ENCODE results near the gene SPINK13. TPM values are rescaled to one million over a fixed set of nuclear protein-coding genes. Genes with fewer than 3 reads are reported as not detected.

SPINK13 gene
- total and polyA plus RNA-seq, 2 of the 8 experiments (the other 6 are each of a cell fraction or from before 2014, with no cell fraction given), result not detected

DNA sequence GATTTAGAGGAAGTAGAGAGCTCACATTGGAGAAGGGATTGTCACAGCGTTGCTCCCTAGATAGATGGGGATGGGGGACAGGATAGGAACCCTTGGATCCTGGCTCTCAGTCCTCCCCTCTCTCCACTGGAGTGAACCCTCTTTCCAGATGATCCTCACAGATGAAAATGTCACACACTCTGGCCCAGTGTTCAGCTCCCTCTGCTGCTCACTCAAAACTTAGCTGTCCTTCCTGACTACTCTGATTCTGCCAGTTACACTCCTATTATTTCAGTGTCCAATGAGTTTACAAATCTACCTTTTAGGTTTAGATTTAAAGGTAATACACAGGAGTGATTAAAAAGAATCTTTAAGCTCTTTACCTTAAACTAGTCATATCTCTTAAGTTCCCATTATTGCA is 37.9 kb downstream of the SPINK13 start:
- no peak overlapping the region for H3K4me3 ChIP-seq (ENCODE audit: extremely low read depth in 1 of 4, insufficient read depth in 2 of 4, low read depth in 3 of 4, low read length in 4 of 4)
- H3K36me3 ChIP-seq (ENCODE audit: control insufficient read depth in 2 of 4, insufficient read depth in 4 of 4, low read length in 3 of 4), result no peaks in the 10 kb centered on the region
- no peak overlapping the region for H2BK15ac ChIP-seq (ENCODE audit: low read length)
- no peak overlapping the region for H3K27ac ChIP-seq (ENCODE audit: low read depth, low read length)
- FAIRE-seq, result no peak
- POLR2A ChIA-PET (ENCODE audit: partially characterized antibody), result interaction anchor here (1.7 kb wide), 1 partner anchor 13 kb away, joined by 6 read pairs; no protein-coding TSS in a partner anchor
- no peak overlapping the region for H2BK20ac ChIP-seq (ENCODE audit: low read length)
- H3K18ac ChIP-seq (ENCODE audit: extremely low read depth, low read length), result no peak overlapping the region
- H4K8ac ChIP-seq (ENCODE audit: extremely low read depth, insufficient read depth, low read length), result no peak overlapping the region
- no peak overlapping the region for H2BK5ac ChIP-seq (ENCODE audit: low read depth, low read length)
- no peak overlapping the region for H2AFZ ChIP-seq (ENCODE audit: low read length)
- no peaks in the 10 kb centered on the region for H3K23me2 ChIP-seq (ENCODE audit: low read depth, low read length)
- H3K4ac ChIP-seq (replicated peaks; ENCODE audit: insufficient read length, low read depth, low read length), result no peak overlapping the region
- no peak for DNase-seq (ENCODE audit: low read depth in 1 of 2, low spot score in 2 of 2)
- H3K23ac ChIP-seq (ENCODE audit: insufficient read length), result no peak overlapping the region
- peaks cover 0 to 4% of the 10 kb centered on the region in 2 experiments; a peak in 1 of 4 replicates for H3K9me3 ChIP-seq (ENCODE audit: insufficient read depth in 2 of 2, low read depth in 1 of 2, low read length in 1 of 2)
- no peak overlapping the region for H3K4me2 ChIP-seq (ENCODE audit: insufficient read depth in 1 of 2, low read depth in 2 of 2, low read length in 2 of 2)
- WGBS, 2 experiments (ENCODE audit: extremely low coverage in 1 of 2, insufficient coverage in 1 of 2, insufficient read length in 1 of 2, insufficient replicate concordance in 2 of 2, low coverage in 1 of 2, low lambda C conversion rate in 2 of 2, missing lambda C conversion rate in 1 of 2), result 89% methylated on average over 1 of the region's 1 CpG; no CpG with 5 or more reads in 1 of the 2 experiments
- CTCF ChIA-PET (ENCODE audit: partially characterized antibody), result interaction anchor here (0.7 to 3.3 kb wide), 6 partner anchors 8 to 68 kb away, joined by 3 to 18 read pairs (median 9); no protein-coding TSS in a partner anchor
- no peak overlapping the region for H3K56ac ChIP-seq (replicated peaks; ENCODE audit: insufficient read length, low read depth, low read length)
- peaks cover 0 to under 1% (median 0%) of the 10 kb centered on the region in 4 experiments; a peak in 1 of 7 replicates for H3K27me3 ChIP-seq (replicated peaks in 1 of 4; ENCODE audit: control insufficient read depth in 3 of 4, extremely low read depth in 1 of 4, insufficient read depth in 3 of 4, low read length in 3 of 4)
- no peak overlapping the region for H2AK5ac ChIP-seq (ENCODE audit: low read depth, low read length)
- no peaks in the 10 kb centered on the region for H3K79me1 ChIP-seq (ENCODE audit: low read depth, low read length)
- no peaks in the 10 kb centered on the region for H4K20me1 ChIP-seq (replicated peaks in 1 of 2; ENCODE audit: control insufficient read depth in 1 of 2, insufficient read depth in 2 of 2, low read length in 2 of 2)
- no peak overlapping the region for H2BK12ac ChIP-seq (ENCODE audit: low read depth, low read length)
- H2BK120ac ChIP-seq (replicated peaks; ENCODE audit: low read depth, low read length), result no peak overlapping the region
- no peaks in the 10 kb centered on the region for H3K79me2 ChIP-seq (ENCODE audit: control insufficient read depth in 1 of 2, insufficient read depth in 2 of 2, low read length in 2 of 2)
- no peak overlapping the region; a peak in 1 of 7 replicates for H3K9ac ChIP-seq (replicated peaks in 1 of 4; ENCODE audit: extremely low read depth in 1 of 4, low read depth in 3 of 4, low read length in 3 of 4)
- H3K4me1 ChIP-seq (replicated peaks in 1 of 4; ENCODE audit: control insufficient read depth in 3 of 4, insufficient read depth in 4 of 4, low read length in 3 of 4), result no peaks in the 10 kb centered on the region
- H4K5ac ChIP-seq (ENCODE audit: insufficient read length, low read depth, low read length), result no peak overlapping the region
- no peak overlapping the region for H3K14ac ChIP-seq (ENCODE audit: insufficient read length)
- no peak overlapping the region for H4K91ac ChIP-seq (replicated peaks; ENCODE audit: insufficient read length, low read length)
- TF ChIP-seq CTBP2 (IDR thresholded peaks at IDR 0.05; ENCODE audit: borderline replicate concordance, insufficient read depth, insufficient read length, low read length) (no peak), EGR1 (IDR thresholded peaks at IDR 0.05; ENCODE audit: borderline replicate concordance, low read depth, low read length) (no peak), PHF8 (conservative IDR thresholded peaks at IDR 0.05; ENCODE audit: low read depth, low read length) (no peak), HDAC2 (IDR thresholded peaks at IDR 0.05; ENCODE audit: borderline replicate concordance in 1 of 2, low read depth in 2 of 2, low read length in 2 of 2) (no peak), MAFK (IDR thresholded peaks at IDR 0.05; ENCODE audit: low read depth, low read length) (no peak), EP300 (IDR thresholded peaks at IDR 0.05; ENCODE audit: borderline replicate concordance in 1 of 2, low read depth in 2 of 2, low read length in 2 of 2) (no peak), POU5F1 (IDR thresholded peaks at IDR 0.05; ENCODE audit: low read depth, low read length) (no peak)
- TF ChIP-seq, protein P1, sequence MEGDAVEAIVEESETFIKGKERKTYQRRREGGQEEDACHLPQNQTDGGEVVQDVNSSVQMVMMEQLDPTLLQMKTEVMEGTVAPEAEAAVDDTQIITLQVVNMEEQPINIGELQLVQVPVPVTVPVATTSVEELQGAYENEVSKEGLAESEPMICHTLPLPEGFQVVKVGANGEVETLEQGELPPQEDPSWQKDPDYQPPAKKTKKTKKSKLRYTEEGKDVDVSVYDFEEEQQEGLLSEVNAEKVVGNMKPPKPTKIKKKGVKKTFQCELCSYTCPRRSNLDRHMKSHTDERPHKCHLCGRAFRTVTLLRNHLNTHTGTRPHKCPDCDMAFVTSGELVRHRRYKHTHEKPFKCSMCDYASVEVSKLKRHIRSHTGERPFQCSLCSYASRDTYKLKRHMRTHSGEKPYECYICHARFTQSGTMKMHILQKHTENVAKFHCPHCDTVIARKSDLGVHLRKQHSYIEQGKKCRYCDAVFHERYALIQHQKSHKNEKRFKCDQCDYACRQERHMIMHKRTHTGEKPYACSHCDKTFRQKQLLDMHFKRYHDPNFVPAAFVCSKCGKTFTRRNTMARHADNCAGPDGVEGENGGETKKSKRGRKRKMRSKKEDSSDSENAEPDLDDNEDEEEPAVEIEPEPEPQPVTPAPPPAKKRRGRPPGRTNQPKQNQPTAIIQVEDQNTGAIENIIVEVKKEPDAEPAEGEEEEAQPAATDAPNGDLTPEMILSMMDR (IDR thresholded peaks at IDR 0.05; ENCODE audit: control extremely low read depth in 1 of 3, insufficient read depth in 1 of 3, low read depth in 1 of 3, low read length in 3 of 3), result peak in 2 of 3 experiments; percentile 11 to 12; a peak in 2 of 4 replicates
